Uterus (tissue), 2 donors: Measurements from ENCODE around the gene PRDM11.

ENCODE experiments used
- CTCF ChIP-seq, 4 experiments: fragments of 200-600 bp in 2 of 4; fragments of 450-650 bp in 2 of 4; sonication (generic) in 2 of 4; IDR thresholded peaks; one replicate each; pipeline ENCODE4 v1.5.1; 2016 to 2019; ENCODE audit warnings: antibody characterized with exemption in 4 of 4, mild to moderate bottlenecking in 2 of 4, moderate library complexity in 1 of 4
- POLR2A ChIP-seq, 2 donors: fragments of 450-650 bp; IDR thresholded peaks; one replicate each; pipeline ENCODE4 v1.6.1; 2016; ENCODE audit warnings: antibody characterized with exemption in 2 of 2, mild to moderate bottlenecking in 1 of 2, moderate library complexity in 1 of 2

- TF ChIP-seq CTCF (IDR thresholded peaks at IDR 0.05) = no peak
- no peak for TF ChIP-seq POLR2A (IDR thresholded peaks at IDR 0.05)
Measured at GRCh38 chr11:45262900-45263299, 116.5 kb downstream of the PRDM11 start.
